Measurements from ENCODE around the gene RDX. TPM values are rescaled to one million over a fixed set of nuclear protein-coding genes. Genes with fewer than 3 reads are reported as not detected.
A peak's percentile ranks its signal among the peaks of the same experiment; 100 is the strongest.

RDX gene
- total and polyA plus RNA-seq, 2 of the 13 experiments (the other 11 are each of a cell fraction or from before 2014, with no cell fraction given), result 20.7 to 63.1 TPM

DNA sequence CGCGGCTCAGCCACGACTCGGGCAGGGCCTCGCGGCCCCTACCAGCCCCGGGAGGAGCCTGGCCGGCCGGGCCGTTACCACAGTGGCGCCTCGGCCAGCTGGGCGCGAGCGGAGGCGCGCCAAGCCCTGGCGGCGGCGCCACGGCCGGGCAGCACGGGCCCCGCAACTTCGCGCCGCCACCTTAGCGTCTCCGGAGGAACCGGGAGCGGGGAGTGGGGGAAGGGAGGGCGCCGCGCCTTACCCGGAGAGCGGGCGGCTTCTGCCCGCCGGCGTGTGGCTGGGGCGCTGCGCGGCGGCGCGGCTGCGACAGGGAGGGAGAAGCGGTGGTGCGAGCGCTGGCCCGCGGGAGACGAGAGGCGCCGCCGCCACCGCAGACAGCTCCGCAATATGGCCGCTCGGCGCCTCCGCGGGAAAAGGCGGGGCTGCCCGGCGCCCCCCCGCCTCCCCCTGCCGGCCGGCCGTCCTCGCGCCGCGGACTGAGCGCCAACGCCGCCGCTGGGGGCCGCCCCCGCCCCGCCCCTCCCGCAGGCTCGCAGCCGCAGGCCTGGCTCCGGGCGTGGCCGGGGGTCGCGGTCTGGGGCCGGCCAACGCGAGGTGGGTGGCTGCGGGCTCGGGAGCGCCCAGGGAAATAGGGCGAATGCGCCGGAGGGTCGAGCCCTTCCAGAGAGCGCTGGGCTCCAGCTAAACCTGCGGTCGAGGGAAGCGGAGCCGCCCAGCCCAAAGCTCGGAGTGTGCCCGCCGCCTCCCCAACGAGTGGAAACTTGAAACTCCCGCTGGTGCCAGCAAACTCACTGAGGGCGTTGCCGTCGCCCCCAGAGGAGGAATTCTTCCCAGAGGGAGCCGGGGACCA, at the start of gene RDX (continued):
- TF ChIP-seq, protein P1, sequence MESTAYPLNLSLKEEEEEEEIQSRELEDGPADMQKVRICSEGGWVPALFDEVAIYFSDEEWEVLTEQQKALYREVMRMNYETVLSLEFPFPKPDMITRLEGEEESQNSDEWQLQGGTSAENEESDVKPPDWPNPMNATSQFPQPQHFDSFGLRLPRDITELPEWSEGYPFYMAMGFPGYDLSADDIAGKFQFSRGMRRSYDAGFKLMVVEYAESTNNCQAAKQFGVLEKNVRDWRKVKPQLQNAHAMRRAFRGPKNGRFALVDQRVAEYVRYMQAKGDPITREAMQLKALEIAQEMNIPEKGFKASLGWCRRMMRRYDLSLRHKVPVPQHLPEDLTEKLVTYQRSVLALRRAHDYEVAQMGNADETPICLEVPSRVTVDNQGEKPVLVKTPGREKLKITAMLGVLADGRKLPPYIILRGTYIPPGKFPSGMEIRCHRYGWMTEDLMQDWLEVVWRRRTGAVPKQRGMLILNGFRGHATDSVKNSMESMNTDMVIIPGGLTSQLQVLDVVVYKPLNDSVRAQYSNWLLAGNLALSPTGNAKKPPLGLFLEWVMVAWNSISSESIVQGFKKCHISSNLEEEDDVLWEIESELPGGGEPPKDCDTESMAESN (CRISPR knock-in tag; conservative IDR thresholded peaks at IDR 0.05), result peak; percentile 51; the same call in 1 of the 2 replicates
- peak; percentile 46; the same call in 1 of the 2 replicates for TF ChIP-seq ESRRA (CRISPR knock-in tag; IDR thresholded peaks at IDR 0.05; ENCODE audit: low read depth)
- 0 out of 2 replicates have a peak, but pooled peaks have one; percentile 54 for TF ChIP-seq ARID2 (CRISPR knock-in tag; IDR thresholded peaks at IDR 0.05; ENCODE audit: borderline replicate concordance)
- no peak for TF ChIP-seq KDM4B (CRISPR knock-in tag; IDR thresholded peaks at IDR 0.05)
- TF ChIP-seq SOX5 (CRISPR knock-in tag; IDR thresholded peaks at IDR 0.05; ENCODE audit: borderline replicate concordance), result no peak
- TF ChIP-seq NR2C2 (CRISPR knock-in tag; IDR thresholded peaks at IDR 0.05; ENCODE audit: borderline replicate concordance), result no peak
- peak; percentile 47; the same call in 1 of the 2 replicates for TF ChIP-seq POGZ (CRISPR knock-in tag; IDR thresholded peaks at IDR 0.05)
- TF ChIP-seq HNF4A (CRISPR knock-in tag; IDR thresholded peaks at IDR 0.05), result no peak
- no peak for TF ChIP-seq ZNF333 (CRISPR knock-in tag; IDR thresholded peaks at IDR 0.05; ENCODE audit: borderline replicate concordance)
- no peak for TF ChIP-seq NFRKB (IDR thresholded peaks at IDR 0.05)
- TF ChIP-seq KLF16 (CRISPR knock-in tag; IDR thresholded peaks at IDR 0.05), result no peak
- no peak for TF ChIP-seq ERF (CRISPR knock-in tag; IDR thresholded peaks at IDR 0.05)
- no peak for TF ChIP-seq GLI4 (CRISPR knock-in tag; IDR thresholded peaks at IDR 0.05; ENCODE audit: borderline replicate concordance)
- no peak for TF ChIP-seq ZNF891 (CRISPR knock-in tag; IDR thresholded peaks at IDR 0.05)
- TF ChIP-seq MIER3 (CRISPR knock-in tag; IDR thresholded peaks at IDR 0.05; ENCODE audit: borderline replicate concordance), result no peak
- no peak for TF ChIP-seq NR3C1 (CRISPR knock-in tag; IDR thresholded peaks at IDR 0.05)
- TF ChIP-seq ZNF383 (CRISPR knock-in tag; IDR thresholded peaks at IDR 0.05; ENCODE audit: borderline replicate concordance), result no peak
- no peak for TF ChIP-seq PCBP2 (optimal IDR thresholded peaks at IDR 0.05; ENCODE audit: low read depth, low read length, poor library complexity, severe bottlenecking)
- TF ChIP-seq ZMYM3 (CRISPR knock-in tag; IDR thresholded peaks at IDR 0.05), result no peak
- no peak for TF ChIP-seq PRDM15 (CRISPR knock-in tag; IDR thresholded peaks at IDR 0.05)
- no peak for TF ChIP-seq ZNF629 (CRISPR knock-in tag; conservative IDR thresholded peaks at IDR 0.05)
- TF ChIP-seq TBL1XR1 (IDR thresholded peaks at IDR 0.05; ENCODE audit: borderline replicate concordance, low read length, partially characterized antibody), result no peak
- TF ChIP-seq ARHGAP35 (CRISPR knock-in tag; IDR thresholded peaks at IDR 0.05; ENCODE audit: borderline replicate concordance), result no peak
- TF ChIP-seq GPN1 (CRISPR knock-in tag; IDR thresholded peaks at IDR 0.05; ENCODE audit: borderline replicate concordance), result no peak
- TF ChIP-seq MTF2 (CRISPR knock-in tag; IDR thresholded peaks at IDR 0.05; ENCODE audit: borderline replicate concordance), result no peak
- TF ChIP-seq MXD4 (CRISPR knock-in tag; IDR thresholded peaks at IDR 0.05), result no peak

All from HepG2 (cell line).